Esophagus squamous epithelium (tissue), 5 donors: ENCODE results near the gene GNB5. TPM values are rescaled to one million over a fixed set of nuclear protein-coding genes. Genes with fewer than 3 reads are reported as not detected.
A peak's percentile ranks its signal among the peaks of the same experiment; 100 is the strongest.

ENCODE experiments used
- DNase-seq: peaks from one replicate; lab custom pipeline; 2025; lab: John Stamatoyannopoulos, UW
- H3K27ac ChIP-seq, 4 donors: fragments of 200-600 bp; sonication (generic); one replicate each; pipeline ENCODE4 v1.5.1; 2016 to 2019; ENCODE audit warnings: mild to moderate bottlenecking in 1 of 4
- H3K27me3 ChIP-seq, 4 donors: fragments of 200-600 bp; sonication (generic); 1 replicate in 3 of 4; 2 replicates in 1 of 4; pipeline versions ENCODE4 v1.5.1 to v1.6.0; 2017 to 2021; ENCODE audit warnings: antibody characterized with exemption in 1 of 4
- H3K36me3 ChIP-seq, 3 donors: fragments of 200-600 bp; sonication (generic); one replicate each; pipeline ENCODE4 v1.5.1; 2016 to 2019
- H3K4me1 ChIP-seq, 3 donors: fragments of 200-600 bp; sonication (generic); one replicate each; pipeline ENCODE4 v1.5.1; 2017 to 2019
- H3K4me3 ChIP-seq, 4 donors: fragments of 200-600 bp; sonication (generic); 1 replicate in 3 of 4; 2 replicates in 1 of 4; pipeline ENCODE4 v1.5.1; 2016 to 2019; ENCODE audit warnings: mild to moderate bottlenecking in 2 of 4, moderate library complexity in 1 of 4
- H3K9me3 ChIP-seq, 3 donors: fragments of 200-600 bp; sonication (generic); one replicate each; pipeline ENCODE4 v1.5.1; 2016 to 2019
- CTCF ChIP-seq, 6 experiments: fragments of 450-650 bp in 4 of 6; fragments of 200-600 bp in 2 of 6; sonication (generic) in 2 of 6; IDR thresholded peaks; one replicate each; pipeline ENCODE4 v1.5.1; 2016 to 2019; ENCODE audit warnings: antibody characterized with exemption in 6 of 6, mild to moderate bottlenecking in 4 of 6, moderate library complexity in 4 of 6
- POLR2A ChIP-seq, 4 donors: fragments of 450-650 bp; IDR thresholded peaks; one replicate each; pipeline ENCODE4 v1.6.1; 2017; ENCODE audit warnings: antibody characterized with exemption in 4 of 4, mild to moderate bottlenecking in 4 of 4, moderate library complexity in 3 of 4
- WGBS, 2 donors: methylation state at CpG; one replicate each; pipeline ENCODE4 v1.1.5; 2018; 5-methylcytosine and 5-hydroxymethylcytosine counted together
- intact Hi-C: fragments of 100-400 bp; cut with DNase I; formaldehyde crosslinking; loops from one replicate; pipeline ENCODE4 v1.15.0; 2022
- total RNA-seq, 4 donors: library from RNA; depleted of rRNA; stranded (reverse); fragments of >200 nt; gene quantifications; one replicate each; pipeline ENCODE4 v1.1.0, GENCODE V29; 2016
- donor health status: DM: yes; HTN: yes; CAD: no.

Gene GNB5
- total RNA-seq, 4 donors from 2014 or later, result 16.4 to 22.3 (median 19.9) TPM

GRCh38 chr15:52113235-52113634, 78.0 kb downstream of the GNB5 start:
- no peak for TF ChIP-seq POLR2A (IDR thresholded peaks at IDR 0.05)
- TF ChIP-seq CTCF (IDR thresholded peaks at IDR 0.05), result no peak

GRCh38 chr15:52112203-52112750, 78.9 kb downstream of the GNB5 start:
- Histone ChIP-seq H3K27ac (peak overlapping the region in 3 of 4 donors; percentile 61 to 72 (median 70)), H3K4me3 (peak overlapping the region; percentile 48 to 65 (median 52)), H3K4me1 (peaks cover 4 to 20% (median 15%) of the 10 kb centered on the region in 3 donors), H3K9me3 (no peaks in the 10 kb centered on the region), H3K27me3 (peaks cover 0 to 35% (median 0%) of the 10 kb centered on the region in 4 donors), H3K36me3 (no peaks in the 10 kb centered on the region)
- DNase-seq, result no peak
- intact Hi-C loops, result no loop called here
- WGBS, 2 donors, result no CpG with 5 or more reads among the region's 61 CpGs
- TF ChIP-seq POLR2A (IDR thresholded peaks at IDR 0.05), result no peak
- peak in 2 of 6 experiments; percentile 29 to 49 for TF ChIP-seq CTCF (IDR thresholded peaks at IDR 0.05)

More at GRCh38 chr15:52113235-52113634, 78.0 kb downstream of the GNB5 start:
- DNase-seq, result no peak
- Histone ChIP-seq H3K27ac (no peak overlapping the region), H3K4me3 (no peak overlapping the region), H3K36me3 (no peaks in the 10 kb centered on the region), H3K9me3 (no peaks in the 10 kb centered on the region), H3K27me3 (peaks cover 0 to 33% (median 0%) of the 10 kb centered on the region in 4 donors), H3K4me1 (peaks cover 4 to 20% (median 15%) of the 10 kb centered on the region in 3 donors)
- 90 to 100% methylated on average over 2 to 3 of the region's 3 CpGs for WGBS, 2 donors
- intact Hi-C loops, result no loop called here

GRCh38 chr15:52111517-52112202, 79.5 kb downstream of the GNB5 start:
- intact Hi-C loops, result no loop called here
- no peak for TF ChIP-seq CTCF (IDR thresholded peaks at IDR 0.05)
- TF ChIP-seq POLR2A (IDR thresholded peaks at IDR 0.05), result no peak
- Histone ChIP-seq H3K9me3 (no peaks in the 10 kb centered on the region), H3K27me3 (peaks cover 0 to 35% (median 0%) of the 10 kb centered on the region in 4 donors), H3K4me3 (peak overlapping the region; percentile 48 to 65 (median 52)), H3K36me3 (no peaks in the 10 kb centered on the region), H3K4me1 (peaks cover 4 to 20% (median 15%) of the 10 kb centered on the region in 3 donors), H3K27ac (peak overlapping the region in 3 of 4 donors; percentile 61 to 72 (median 70))
- WGBS, 2 donors, result 54 to 64% methylated on average over 8 to 14 of the region's 32 CpGs
- DNase-seq, result no peak

GRCh38 chr15:52109559-52110451, 81.4 kb downstream of the GNB5 start:
- Histone ChIP-seq H3K27ac (no peak overlapping the region), H3K36me3 (no peaks in the 10 kb centered on the region), H3K9me3 (no peaks in the 10 kb centered on the region), H3K4me3 (no peak overlapping the region), H3K4me1 (peaks cover 4 to 32% (median 15%) of the 10 kb centered on the region in 3 donors), H3K27me3 (peaks cover 0 to 35% (median 0%) of the 10 kb centered on the region in 4 donors)
- 53 to 57% methylated on average over 5 of the region's 5 CpGs for WGBS, 2 donors
- TF ChIP-seq POLR2A (IDR thresholded peaks at IDR 0.05) (no peak), CTCF (IDR thresholded peaks at IDR 0.05) (no peak)
- DNase-seq, result no peak
- intact Hi-C loops, result no loop called here
